ENCODE results near the gene PLEKHN1.

The PLEKHN1 gene

GRCh38 chr1:941015-941587 is 25.2 kb upstream of the PLEKHN1 start (continued):
- TF ChIP-seq ZNF280D (tag by site-specific recombination; IDR thresholded peaks at IDR 0.05) (no peak), HOXD13 (CRISPR knock-in tag; IDR thresholded peaks at IDR 0.05; ENCODE audit: borderline replicate concordance) (no peak), TRIM28 (IDR thresholded peaks at IDR 0.05; ENCODE audit: borderline replicate concordance, low read length) (no peak), TCF7L2 (IDR thresholded peaks at IDR 0.05; ENCODE audit: borderline replicate concordance, low read depth, low read length) (no peak), ZFP41 (tag by site-specific recombination; IDR thresholded peaks at IDR 0.05; ENCODE audit: borderline replicate concordance) (no peak), ZNF747 (tag by site-specific recombination; IDR thresholded peaks at IDR 0.05) (no peak), BCL11A (tag by site-specific recombination; IDR thresholded peaks at IDR 0.05; ENCODE audit: low read depth) (peak; percentile 96), ZNF473 (tag by site-specific recombination; IDR thresholded peaks at IDR 0.05) (no peak), ZNF558 (tag by site-specific recombination; IDR thresholded peaks at IDR 0.05) (no peak), REST (tag by site-specific recombination; IDR thresholded peaks at IDR 0.05) (no peak), ZNF169 (tag by site-specific recombination; IDR thresholded peaks at IDR 0.05) (no peak), ZNF391 (tag by site-specific recombination; IDR thresholded peaks at IDR 0.05; ENCODE audit: borderline replicate concordance, low read depth) (peak; percentile 44; the same call in 1 of the 2 replicates), SCRT2 (tag by site-specific recombination; IDR thresholded peaks at IDR 0.05) (no peak), ZNF560 (tag by site-specific recombination; IDR thresholded peaks at IDR 0.05; ENCODE audit: borderline replicate concordance) (no peak), ZXDB (tag by site-specific recombination; IDR thresholded peaks at IDR 0.05) (0 out of 2 replicates have a peak, but pooled peaks have one; percentile 23), ZNF596 (tag by site-specific recombination; IDR thresholded peaks at IDR 0.05) (no peak), ZBTB8A (tag by site-specific recombination; IDR thresholded peaks at IDR 0.05) (no peak), ZNF423 (tag by site-specific recombination; IDR thresholded peaks at IDR 0.05) (0 out of 2 replicates have a peak, but pooled peaks have one; percentile 4), ZNF530 (tag by site-specific recombination; IDR thresholded peaks at IDR 0.05; ENCODE audit: low read depth) (no peak), ZFP69B (tag by site-specific recombination; IDR thresholded peaks at IDR 0.05) (no peak), ZNF571 (tag by site-specific recombination; IDR thresholded peaks at IDR 0.05) (no peak), ZNF394 (tag by site-specific recombination; IDR thresholded peaks at IDR 0.05; ENCODE audit: borderline replicate concordance) (no peak; the same call in 1 of the 2 replicates), ZNF266 (tag by site-specific recombination; IDR thresholded peaks at IDR 0.05; ENCODE audit: low read depth) (no peak), ZNF335 (tag by site-specific recombination; conservative IDR thresholded peaks at IDR 0.05) (peak; percentile 76; the same call in 1 of the 2 replicates), ZNF311 (tag by site-specific recombination; IDR thresholded peaks at IDR 0.05; ENCODE audit: borderline replicate concordance) (no peak), BCL6B (tag by site-specific recombination; IDR thresholded peaks at IDR 0.05) (no peak), ZNF629 (tag by site-specific recombination; IDR thresholded peaks at IDR 0.05) (0 out of 2 replicates have a peak, but pooled peaks have one; percentile 13), ZNF426 (tag by site-specific recombination; IDR thresholded peaks at IDR 0.05) (no peak), PRDM6 (tag by site-specific recombination; IDR thresholded peaks at IDR 0.05) (no peak), ZNF837 (tag by site-specific recombination; IDR thresholded peaks at IDR 0.05) (no peak), GLIS2 (tag by site-specific recombination; IDR thresholded peaks at IDR 0.05) (peak; percentile 86)

Data from HEK293 (cell line).